Measurements from ENCODE around the gene DIP2B.
"Not testable (repeated sequence)": the region's sequence is repeated elsewhere in the genome, so short reads cannot be mapped to it uniquely, and the experiment has no call there.

Gene DIP2B

DNA sequence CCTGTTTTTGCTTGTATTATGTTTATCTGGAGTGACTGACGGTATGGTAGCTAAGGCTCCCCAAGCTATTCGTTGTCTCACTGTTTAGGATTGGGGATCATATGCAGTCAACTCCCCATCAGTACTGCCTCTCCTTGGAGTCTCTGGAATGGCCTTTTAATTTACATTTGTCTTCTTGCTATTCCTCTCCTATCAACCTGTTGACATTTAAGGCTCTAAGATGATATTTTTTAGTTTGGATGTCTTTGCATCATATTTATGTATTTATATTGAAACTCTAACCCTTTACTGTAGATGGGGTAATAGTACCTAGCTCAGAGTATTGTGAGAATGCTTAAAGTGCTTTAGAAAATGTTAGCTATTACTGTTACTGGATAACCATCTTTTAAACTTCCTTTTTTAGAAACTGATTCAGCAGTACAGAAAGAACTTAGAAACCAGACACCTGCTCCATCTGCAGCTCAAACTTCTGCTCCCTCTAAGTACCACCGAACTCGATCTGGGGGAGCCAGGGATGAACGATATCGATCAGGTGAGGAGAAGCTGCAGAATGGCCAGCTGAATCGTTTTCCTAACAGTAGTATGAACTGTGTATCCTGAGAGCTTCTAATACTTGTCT lies 135.6 kb downstream of the DIP2B start:
- DNase-seq = no peak

DNA sequence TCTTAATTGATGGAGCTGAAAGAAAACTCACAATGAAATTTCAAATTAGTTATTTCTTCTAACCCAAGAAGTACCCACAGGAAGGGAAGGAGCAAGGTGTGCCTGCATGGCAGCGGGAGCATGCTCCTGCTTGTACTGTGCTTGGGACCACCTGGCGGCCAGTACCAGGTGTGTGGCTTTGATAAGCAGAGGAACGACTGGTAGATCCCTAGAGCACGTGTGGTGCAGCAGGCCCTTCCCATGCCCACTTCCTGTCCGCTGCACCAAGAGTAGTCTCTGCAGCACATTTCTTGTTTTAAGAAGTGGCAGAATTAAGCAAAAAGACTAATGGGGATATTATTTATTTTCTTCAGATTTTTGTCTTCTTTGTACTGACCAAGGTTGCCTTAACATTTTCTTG lies 136.8 kb downstream of the DIP2B start:
- no peak for DNase-seq

DNA sequence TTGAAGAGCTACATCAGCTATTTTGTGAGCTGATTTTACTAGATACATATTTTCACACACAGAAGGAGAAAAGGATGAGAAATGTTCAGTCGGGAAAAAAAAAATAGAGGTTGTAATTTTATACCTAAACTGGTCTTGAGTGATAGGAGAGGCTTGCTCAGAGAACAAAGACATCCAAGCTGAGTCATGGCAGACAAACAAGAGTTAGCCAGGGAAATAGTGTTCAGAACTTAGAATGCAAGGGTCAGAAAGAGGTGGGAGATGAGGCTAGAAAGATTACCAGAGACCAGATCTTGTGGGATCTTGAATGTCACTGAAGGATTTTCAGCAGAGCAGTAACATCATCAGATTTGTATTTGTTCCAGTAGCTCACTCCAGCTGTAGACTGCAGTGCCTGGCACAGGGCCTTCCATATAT lies 137.3 kb downstream of the DIP2B start:
- no peak for DNase-seq

DNA sequence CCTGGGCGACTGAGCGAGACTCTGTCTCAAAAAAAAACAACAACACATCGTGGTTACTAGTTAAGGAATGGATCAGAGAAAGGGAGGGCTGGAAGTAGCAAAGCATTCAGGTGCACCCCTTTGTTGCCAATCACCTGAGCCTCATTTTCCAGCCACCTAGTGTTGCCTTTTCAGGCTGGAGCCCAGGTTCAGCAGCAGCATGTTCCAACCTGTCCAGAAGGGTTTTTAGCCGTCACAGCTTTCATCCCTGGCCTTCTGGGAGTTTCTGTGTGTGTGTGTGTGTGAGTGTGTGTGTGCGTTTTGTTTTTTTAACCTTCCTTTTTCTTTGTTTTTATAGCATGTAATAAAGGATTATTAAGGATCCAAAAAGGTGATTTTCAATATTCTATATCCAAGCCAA lies 138.0 kb downstream of the DIP2B start:
- DNase-seq = no peak

DNA sequence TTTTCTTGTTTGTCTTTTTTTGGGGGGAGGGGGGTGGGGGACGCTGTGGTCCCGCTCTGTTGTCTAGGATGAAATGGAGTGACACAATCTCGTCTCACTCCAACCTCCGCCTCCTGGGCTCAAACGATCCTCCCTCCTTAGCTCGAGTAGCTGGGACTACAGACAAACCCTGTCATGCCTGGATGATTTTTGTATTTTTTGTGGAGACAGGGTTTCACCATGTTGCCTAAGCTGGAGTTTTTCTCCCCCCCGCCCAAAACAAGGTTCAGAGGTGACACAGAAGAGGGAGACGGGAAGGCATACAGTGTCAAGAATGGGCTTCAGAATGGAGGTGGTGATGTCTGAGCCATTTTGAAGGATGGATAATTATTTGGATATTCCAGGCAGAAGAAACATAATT lies 142.2 kb downstream of the DIP2B start:
- DNase-seq = no peak

DNA sequence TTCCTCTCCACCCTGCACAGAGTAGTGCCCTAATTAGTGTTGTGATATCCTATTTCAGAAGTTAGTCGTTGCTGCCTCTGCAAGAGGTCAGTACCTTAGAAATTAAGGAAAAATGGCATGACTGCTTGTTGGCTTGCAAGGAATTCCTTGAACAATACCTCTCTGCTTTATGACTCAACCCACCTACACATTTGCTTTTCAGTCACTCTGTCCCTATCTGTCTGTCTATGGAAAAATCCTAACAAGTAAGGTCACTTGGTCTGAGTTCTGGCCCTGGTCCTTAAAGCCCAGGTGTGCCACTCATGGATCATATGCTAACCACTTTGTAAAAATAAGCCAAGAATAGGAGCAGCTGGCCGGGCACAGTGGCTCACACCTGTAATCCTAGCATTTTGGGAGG lies 142.7 kb downstream of the DIP2B start:
- no peak for DNase-seq

DNA sequence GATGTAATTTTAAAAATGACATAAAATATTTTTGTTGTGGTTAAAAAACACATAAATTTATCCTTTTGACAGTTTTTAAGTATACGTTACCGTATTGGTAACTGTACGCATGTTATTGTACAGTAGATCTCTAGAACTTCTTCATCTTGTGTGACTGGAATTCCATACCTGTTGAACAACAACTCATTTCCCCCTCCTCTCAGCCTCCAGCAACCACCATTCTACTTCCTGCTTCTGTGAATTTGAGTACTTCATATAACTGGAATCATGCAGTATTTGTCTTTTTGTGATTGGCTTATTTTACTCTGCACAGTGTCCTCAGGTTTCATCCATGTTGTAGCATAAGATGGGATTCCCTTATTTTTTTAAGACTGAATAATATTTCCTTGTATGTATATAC lies 145.5 kb downstream of the DIP2B start:
- DNase-seq = no peak

DNA sequence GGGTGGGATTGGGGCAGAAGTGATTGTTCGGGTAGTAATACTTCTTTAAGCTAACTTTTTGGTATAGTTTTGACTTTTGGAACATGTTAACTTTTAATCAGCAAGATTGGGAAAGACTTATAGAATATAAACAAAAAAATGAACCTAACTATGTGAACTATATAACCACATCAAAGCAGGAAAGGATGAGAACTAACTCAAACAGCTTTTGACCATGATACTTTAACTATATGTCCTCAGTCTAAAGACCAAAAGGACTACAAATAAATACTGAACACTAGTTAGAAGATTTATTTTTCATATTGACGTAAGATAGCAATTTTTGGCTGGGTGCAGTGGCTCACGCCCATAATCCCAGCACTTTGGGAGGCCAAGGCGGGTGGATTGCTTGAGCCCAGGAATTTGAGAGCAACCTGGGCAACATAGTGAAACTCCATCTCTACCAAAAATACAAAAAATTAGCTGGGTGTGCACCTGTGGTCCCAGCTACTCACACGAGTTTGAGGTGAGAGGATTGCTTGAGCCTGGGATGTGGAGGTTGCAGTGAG lies 150.7 kb downstream of the DIP2B start:
- no peak for DNase-seq

DNA sequence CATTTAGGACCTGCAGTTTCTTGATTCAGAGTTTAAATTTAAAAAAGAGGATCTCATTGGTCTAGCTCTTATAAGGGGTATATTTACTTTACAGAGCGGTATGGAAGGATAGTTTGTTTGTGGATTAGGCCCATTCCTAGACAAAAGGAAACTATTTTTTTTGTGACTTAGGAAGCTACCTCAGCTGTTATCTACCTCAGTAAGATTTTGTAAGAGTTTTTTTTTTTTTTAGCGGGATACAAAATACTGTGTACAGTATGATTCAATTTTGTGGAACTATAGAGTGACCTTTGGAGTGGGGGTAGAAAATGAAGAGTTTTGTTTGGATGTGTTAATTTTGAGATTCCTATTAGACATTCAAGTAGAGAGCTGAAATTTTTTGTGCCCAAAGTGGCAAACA lies 154.5 kb downstream of the DIP2B start:
- no peak for DNase-seq

DNA sequence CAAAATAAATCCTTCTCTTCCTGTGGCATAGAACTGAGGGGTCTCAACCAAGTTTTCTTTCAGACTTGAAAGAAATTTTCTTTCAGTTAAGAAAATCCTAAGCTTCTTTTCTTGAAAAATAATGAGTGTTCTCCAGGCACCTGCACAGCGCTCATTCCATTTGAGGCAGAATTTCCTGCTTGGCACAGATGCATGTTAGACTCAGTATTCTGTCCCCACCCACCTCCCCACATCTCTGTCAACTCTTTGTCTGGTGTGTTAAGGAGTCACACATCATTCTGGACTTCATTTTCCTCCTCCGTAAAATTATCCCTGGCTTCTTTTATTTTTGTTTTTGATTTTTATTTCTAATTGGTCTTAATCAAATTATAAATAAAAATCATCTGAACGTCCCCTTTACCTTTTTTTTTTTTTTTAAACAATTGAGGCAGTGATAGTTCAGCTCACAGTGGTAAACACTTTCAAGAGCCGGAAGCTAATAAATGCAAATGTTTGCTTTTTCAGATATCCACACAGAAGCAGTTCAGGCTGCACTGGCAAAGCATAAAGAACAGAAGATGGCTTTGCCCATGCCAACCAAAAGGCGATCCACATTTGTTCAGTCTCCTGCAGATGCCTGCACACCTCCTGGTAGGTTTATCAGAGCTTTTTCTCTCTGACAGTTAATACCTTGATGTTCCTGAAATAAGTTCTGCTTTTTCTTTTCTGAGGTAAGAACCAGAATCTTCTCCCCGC lies 155.1 kb downstream of the DIP2B start:
- DNase-seq = no peak

DNA sequence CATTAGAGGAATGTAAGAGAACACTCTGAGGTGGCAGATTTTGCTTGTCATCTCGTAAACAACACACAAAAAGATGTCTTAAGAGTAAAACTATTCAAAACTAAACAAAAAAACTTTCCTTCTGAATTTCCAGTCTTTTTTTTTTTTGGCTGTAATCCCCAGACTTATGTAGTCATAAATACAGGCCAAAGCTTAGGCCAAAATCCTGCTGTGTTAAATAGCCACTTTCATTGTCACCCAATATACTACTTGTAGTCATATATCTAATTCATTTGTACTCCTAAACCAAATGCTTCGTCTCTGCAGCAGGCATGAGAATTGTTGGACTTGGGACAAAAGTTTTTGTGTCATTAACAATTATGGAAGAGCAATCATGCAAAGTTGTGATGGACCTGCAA lies 155.6 kb downstream of the DIP2B start:
- DNase-seq = no peak

DNA sequence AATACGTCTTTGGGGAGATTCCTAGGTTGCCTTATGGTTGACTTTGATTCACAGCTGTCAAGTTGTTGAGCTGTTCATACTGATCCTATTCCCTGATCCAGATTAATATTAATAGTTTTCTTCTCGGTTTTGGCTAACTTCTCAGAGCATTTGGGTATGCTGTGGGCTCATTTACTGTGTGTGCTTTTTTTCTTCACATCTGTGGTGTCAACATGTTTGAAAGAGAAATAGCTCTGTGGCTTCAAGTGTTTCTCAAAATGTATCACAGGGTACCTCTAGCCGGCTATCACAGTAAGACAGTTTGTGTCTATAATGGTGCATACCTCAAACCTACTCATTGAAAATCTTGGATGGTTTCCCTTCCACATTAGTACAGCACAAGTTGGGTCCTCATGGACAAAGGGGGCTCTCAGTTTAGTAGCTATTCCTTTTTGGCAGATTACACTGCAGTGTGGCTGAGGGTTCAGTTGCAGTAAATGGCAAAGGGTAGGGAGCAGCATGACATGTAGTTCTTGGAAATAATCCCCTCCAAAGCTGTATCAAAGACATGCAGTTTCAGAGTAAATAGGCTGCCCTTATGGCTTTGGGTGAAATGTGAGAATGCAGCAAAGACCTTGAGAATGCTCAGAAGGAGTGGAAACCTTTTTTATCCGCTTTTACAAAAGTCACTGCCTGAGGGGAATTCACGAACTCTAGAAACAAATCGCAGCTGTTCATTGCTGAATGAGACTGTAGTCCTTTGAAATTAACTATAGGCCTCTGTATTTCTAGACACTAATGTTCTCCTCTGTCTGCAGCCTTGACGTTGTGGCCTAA lies 156.7 kb downstream of the DIP2B start:
- DNase-seq = no peak

DNA sequence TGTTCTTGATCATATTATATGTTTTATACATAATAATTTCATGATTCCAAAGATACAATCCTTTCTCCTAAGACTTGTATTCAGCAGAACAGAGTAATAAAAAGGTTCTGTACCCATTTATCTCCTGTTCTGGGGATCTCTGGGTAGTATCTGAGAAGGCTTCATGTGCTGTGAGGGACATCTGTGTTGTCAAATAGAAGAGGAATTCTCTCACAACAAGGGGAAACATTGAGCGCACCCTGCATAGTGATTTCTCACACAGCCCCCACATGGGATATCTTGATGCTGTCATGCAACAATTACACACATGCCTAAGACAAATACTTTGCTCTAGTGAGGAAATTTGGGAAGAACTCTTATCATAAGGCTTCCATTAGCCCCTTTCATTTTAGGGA lies 157.3 kb downstream of the DIP2B start:
- DNase-seq = no peak

DNA sequence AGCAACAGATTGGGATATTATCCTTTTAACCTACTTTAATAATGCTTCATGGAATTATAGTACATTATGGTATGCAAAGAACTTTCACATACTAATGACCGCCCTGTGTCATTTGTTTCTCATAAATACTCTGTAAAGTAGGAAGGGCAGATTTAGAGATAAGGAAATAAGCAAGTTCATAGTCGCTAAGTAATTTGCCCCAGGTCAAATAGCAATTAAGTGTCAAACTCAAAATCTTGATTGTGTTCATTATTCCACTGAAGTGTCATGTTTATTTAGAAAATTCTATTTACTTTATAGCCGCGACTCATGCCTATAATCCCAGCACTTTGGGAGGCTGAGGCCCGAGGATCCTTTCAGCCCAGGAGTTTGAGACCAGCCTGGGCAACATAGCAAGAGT lies 160.4 kb downstream of the DIP2B start:
- no peak for DNase-seq

DNA sequence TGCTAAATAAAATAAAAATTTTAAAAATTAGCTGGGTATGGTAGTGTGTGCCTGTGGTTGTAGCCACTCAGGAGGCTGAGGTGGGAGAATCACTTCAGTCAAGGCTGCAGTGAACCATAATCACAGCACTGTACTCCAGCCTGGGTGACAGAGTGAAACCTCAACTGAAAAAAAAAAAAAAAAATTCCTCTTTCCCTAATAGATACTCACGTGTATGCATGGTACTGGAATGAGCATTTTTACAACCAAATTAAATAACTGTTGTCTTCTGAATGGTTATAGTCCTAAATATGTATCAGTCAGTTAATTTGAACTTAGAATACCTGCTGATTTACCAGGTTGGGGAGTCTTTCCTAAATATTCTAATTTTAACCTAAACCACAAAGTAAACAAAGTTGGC lies 160.8 kb downstream of the DIP2B start:
- DNase-seq = no peak

DNA sequence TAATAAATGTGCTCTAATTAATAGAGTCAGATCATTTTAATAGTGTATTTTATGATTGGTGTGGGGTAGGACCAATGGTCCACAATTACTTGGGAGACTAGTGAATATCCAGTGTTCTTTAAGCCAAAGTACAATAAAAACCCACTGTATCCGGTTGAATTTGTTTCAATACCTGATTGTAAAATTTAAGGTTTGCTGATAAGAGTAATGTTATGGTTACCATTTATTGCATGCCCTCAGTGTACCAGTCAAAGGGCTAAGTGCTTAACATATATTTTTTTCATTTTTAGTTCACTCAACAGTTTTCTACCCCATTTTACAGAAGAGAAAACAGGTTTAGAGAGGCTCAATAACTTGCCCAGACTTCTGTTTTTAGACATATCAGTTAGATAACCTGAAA lies 161.2 kb downstream of the DIP2B start:
- no peak for DNase-seq

DNA sequence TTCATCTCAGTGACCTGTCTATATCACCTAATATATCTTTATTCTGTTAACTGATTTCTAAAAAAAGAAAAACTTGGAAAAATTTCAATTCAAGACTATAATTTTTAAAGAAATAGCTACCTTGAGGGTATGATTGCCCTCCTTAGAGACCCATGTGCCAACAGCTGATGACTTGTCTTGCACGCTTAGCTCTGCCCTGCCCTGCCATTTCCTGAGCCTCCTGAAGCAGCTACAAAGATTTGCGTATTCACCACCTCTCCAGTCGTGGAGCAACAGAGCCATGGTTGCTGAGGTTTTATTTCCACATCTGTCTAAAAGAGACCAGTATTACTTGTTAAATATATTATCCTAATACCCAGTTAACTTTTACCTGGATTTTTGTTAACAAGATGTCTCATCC lies 167.4 kb downstream of the DIP2B start:
- DNase-seq = no peak

DNA sequence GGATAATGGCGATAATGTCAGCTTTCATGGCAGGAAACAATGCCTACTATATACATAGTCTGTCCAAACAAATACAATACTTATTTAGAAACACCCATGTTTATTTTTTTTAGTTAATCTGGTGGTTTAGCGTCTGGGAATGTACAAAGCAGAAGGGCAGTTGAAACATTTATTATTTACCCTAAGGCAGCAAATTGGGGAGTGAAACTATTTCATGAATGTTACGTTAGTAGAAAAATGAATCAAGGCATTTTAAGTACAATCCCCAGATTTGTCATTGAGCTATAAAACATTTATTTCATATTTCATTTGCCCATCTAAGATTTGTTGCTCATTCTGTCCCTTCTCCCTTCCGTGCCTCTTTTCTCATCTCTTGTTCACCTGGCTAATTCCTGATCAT lies 172.0 kb downstream of the DIP2B start:
- no peak for DNase-seq

DNA sequence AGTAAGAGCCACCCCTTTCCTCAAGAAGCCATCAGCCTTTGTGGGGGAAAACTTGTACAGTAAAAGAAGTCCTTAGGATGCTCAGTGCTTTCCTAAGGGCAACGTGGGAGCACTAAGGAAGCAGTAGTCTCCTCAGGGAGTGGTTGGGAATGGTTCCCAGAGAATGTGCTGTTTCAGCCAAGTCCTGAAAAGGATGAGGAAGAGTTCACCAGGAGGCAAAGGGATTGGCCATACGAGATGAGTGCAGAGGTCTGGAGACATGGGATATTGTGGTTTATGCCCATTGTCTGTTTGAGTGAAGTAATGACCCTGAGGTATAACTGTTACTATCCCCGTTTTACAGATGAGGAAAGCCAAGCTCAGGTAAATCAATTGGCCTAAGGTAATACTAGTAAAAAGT lies 173.1 kb downstream of the DIP2B start:
- DNase-seq = no peak

DNA sequence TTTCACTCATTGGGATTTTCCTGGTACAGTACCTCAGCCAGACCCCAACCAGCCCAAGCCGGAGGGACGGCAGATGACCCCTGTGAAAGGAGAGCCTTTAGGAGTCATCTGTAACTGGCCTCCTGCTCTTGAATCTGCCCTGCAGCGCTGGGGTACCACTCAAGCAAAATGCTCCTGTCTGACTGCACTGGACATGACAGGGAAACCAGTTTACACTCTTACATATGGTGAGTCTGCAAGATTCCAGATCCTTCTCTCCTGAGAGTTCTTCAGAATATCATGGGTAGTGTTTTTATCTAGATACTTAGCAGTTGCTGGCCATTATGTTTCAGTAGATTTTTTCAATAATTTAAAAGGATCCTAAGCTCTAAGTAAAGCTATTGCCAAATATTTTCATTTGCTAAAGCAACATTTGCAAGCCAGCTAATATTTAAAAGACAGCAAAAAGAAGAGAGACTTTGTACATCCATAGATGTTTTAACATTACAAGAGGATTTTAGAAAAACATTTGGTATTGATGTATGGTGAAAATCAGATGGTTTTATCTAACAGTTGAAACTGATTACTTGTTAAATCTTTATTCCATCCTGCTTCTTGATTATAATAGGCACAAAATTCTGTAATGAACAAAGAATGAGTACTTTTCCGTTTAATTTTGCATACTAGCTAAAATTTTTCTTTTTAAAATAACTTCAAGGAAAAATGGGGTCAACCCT lies 174.0 kb downstream of the DIP2B start:
- no peak for DNase-seq

DNA sequence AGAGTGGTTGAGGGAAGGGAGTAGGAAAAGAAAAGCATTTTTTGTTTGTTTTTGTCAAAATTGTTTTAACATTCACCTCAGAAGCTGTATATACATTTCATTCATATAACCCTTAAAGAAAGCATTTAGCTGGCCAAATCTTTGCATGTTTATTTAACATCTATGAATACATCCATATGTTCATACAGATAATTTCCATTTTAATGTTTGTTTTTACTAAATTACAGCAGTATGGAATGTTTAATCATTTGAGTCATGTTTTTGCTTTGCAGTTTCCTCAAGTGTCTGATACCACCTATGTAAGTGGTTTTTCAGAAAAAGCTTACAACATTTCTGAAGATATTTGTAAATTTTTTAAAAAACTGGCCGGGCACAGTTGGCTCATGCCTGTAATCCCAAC lies 174.8 kb downstream of the DIP2B start:
- no peak for DNase-seq

DNA sequence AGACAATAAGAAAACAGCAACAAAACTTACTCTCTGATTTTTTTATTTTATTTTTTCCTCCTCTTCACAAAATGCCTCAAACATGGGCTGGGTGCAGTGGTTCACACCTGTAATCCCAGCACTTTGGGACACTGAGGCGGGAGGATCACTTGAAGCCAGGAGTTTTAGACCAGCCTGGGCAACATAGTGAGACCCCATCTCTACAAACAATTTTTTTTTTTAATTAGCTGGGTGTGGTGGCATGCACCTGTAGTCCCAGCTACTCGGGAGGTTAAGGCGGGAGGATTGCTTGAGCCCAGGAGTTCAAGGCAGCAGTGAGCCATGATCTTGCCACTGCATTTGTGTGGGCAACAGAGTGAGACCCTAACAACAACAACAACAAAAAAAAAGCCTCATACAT lies 176.3 kb downstream of the DIP2B start:
- DNase-seq = not testable (repeated sequence)

DNA sequence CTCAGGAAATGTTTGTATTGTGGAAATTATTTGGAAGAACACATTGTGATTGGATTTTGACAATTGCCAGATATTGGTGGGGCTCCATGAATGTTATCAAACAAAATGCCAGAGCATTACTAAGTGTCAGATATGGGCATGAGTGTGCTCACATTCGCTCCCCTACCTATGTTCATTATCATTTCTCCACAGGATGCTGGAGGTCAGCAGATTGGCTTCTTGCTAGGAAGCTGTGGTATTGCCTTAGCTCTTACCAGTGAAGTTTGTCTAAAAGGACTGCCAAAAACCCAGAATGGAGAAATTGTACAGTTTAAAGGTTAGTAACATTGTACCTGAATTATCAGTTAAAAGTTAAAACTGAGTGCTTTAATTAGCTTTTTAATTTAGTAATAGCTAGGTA lies 180.9 kb downstream of the DIP2B start:
- no peak for DNase-seq
